K562 (cell line): ENCODE data around the gene GFRA3.

ENCODE experiments used
- BRD9 ChIP-seq: fragments of 450-650 bp; IDR thresholded peaks from 2 replicates; pipeline ENCODE4 v1.6.1; 2018; ENCODE audit warnings: low read depth; ENCODE audit not compliant: partially characterized antibody
- CEBPB ChIP-seq: fragments of 450-650 bp; IDR thresholded peaks from 2 replicates; pipeline ENCODE4 v1.6.1; 2016; ENCODE audit warnings: missing genetic modification characterization, missing compliant biosample characterization
- GATAD2B ChIP-seq: fragments of 450-650 bp; IDR thresholded peaks from 2 replicates; pipeline ENCODE4 v1.6.1; 2017; ENCODE audit warnings: mild to moderate bottlenecking, borderline replicate concordance
- NFE2 ChIP-seq: IDR thresholded peaks from 2 replicates; pipeline ENCODE4 v1.6.1; 2014; ENCODE audit warnings: antibody characterized with exemption, low read depth
- TF ChIP-seq, protein P1 (sequence below), 3 experiments: IDR thresholded peaks in 2 of 3; conservative IDR thresholded peaks in 1 of 3; 2 replicates each; pipeline ENCODE4 v1.5.1; 2011 to 2012; ENCODE audit warnings: low read length in 3 of 3, mild to moderate bottlenecking in 3 of 3, control low read depth in 2 of 3, improper control_type of control experiment in 1 of 3, inconsistent platforms in 1 of 3, low read depth in 1 of 3, mixed read lengths in 1 of 3, moderate library complexity in 1 of 3; ENCODE audit not compliant: insufficient read depth in 2 of 3

DNA sequence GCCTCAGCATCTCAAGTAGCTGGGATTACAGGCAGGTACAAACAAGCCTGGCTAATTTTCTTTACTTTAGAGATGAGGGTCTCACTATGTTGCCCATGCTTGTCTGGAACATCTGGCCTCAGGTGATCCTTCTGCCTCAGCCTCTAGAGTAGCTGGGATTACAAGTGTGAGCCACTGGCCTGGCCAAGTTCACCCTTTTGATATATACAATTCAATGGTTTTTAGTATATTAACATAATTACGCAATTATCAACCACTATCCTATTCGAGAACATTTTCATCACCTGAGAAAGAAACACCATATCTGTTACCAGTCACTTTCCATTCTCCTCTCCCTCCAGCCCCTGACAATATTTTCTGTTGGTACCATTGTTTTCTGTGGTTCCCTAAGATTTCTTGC lies 57.6 kb downstream of the GFRA3 start:
- TF ChIP-seq CEBPB (tag) (peak; percentile 80), BRD9 (no peak), NFE2 (no peak), GATAD2B (no peak)
- TF ChIP-seq, protein P1, sequence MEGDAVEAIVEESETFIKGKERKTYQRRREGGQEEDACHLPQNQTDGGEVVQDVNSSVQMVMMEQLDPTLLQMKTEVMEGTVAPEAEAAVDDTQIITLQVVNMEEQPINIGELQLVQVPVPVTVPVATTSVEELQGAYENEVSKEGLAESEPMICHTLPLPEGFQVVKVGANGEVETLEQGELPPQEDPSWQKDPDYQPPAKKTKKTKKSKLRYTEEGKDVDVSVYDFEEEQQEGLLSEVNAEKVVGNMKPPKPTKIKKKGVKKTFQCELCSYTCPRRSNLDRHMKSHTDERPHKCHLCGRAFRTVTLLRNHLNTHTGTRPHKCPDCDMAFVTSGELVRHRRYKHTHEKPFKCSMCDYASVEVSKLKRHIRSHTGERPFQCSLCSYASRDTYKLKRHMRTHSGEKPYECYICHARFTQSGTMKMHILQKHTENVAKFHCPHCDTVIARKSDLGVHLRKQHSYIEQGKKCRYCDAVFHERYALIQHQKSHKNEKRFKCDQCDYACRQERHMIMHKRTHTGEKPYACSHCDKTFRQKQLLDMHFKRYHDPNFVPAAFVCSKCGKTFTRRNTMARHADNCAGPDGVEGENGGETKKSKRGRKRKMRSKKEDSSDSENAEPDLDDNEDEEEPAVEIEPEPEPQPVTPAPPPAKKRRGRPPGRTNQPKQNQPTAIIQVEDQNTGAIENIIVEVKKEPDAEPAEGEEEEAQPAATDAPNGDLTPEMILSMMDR (IDR thresholded peaks at IDR 0.05 in 2 of 3, conservative IDR thresholded peaks at IDR 0.05 in 1 of 3; ENCODE audit: insufficient read depth in 2 of 3, low read depth in 1 of 3, low read length in 3 of 3): no peak
